ENCODE measurements around the gene PAQR9. TPM values are rescaled to one million over a fixed set of nuclear protein-coding genes. Genes with fewer than 3 reads are reported as not detected.

The PAQR9 gene
- total and polyA plus RNA-seq, 9 of the 15 experiments (the other 6 are each of a cell fraction or from before 2014, with no cell fraction given): 0.04 to 0.58 (median 0.22) TPM

DNA sequence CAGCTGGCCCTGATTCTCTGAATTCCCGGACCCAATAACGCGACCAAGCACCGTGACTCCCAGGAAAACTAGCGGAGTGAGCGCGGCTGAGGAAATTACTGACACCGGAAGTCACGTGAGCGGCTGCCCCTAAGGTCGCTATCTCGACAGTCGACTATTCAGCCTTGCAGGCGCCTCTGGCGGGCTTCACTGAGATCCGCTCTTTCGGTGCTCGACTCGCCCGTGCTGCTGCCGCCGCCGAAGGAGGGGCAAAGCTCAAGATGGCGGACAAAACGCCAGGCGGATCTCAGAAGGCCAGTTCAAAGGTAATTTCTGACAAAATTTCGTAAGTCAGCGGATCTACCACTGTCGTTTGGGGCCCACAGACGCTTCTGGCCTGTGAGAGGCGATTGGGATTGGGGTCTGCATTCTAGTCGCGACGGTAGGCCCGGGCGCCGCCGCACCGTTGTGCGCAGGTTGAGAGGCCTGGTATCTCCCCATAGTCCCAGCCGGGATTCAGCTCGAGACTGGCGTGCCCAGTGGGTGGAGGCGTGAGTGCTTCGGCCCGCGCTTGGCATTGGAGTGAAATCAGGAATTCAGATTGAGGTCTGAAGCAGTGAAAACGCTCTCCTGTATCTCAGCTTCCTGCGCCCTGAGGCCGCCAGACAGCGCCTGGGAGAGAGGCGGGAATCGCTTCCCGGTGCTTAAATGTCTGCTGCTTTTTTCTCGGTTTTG lies 38.1 kb upstream of the PAQR9 start, which contains the start of gene U2SURP (continued):
- TF ChIP-seq, protein P1, sequence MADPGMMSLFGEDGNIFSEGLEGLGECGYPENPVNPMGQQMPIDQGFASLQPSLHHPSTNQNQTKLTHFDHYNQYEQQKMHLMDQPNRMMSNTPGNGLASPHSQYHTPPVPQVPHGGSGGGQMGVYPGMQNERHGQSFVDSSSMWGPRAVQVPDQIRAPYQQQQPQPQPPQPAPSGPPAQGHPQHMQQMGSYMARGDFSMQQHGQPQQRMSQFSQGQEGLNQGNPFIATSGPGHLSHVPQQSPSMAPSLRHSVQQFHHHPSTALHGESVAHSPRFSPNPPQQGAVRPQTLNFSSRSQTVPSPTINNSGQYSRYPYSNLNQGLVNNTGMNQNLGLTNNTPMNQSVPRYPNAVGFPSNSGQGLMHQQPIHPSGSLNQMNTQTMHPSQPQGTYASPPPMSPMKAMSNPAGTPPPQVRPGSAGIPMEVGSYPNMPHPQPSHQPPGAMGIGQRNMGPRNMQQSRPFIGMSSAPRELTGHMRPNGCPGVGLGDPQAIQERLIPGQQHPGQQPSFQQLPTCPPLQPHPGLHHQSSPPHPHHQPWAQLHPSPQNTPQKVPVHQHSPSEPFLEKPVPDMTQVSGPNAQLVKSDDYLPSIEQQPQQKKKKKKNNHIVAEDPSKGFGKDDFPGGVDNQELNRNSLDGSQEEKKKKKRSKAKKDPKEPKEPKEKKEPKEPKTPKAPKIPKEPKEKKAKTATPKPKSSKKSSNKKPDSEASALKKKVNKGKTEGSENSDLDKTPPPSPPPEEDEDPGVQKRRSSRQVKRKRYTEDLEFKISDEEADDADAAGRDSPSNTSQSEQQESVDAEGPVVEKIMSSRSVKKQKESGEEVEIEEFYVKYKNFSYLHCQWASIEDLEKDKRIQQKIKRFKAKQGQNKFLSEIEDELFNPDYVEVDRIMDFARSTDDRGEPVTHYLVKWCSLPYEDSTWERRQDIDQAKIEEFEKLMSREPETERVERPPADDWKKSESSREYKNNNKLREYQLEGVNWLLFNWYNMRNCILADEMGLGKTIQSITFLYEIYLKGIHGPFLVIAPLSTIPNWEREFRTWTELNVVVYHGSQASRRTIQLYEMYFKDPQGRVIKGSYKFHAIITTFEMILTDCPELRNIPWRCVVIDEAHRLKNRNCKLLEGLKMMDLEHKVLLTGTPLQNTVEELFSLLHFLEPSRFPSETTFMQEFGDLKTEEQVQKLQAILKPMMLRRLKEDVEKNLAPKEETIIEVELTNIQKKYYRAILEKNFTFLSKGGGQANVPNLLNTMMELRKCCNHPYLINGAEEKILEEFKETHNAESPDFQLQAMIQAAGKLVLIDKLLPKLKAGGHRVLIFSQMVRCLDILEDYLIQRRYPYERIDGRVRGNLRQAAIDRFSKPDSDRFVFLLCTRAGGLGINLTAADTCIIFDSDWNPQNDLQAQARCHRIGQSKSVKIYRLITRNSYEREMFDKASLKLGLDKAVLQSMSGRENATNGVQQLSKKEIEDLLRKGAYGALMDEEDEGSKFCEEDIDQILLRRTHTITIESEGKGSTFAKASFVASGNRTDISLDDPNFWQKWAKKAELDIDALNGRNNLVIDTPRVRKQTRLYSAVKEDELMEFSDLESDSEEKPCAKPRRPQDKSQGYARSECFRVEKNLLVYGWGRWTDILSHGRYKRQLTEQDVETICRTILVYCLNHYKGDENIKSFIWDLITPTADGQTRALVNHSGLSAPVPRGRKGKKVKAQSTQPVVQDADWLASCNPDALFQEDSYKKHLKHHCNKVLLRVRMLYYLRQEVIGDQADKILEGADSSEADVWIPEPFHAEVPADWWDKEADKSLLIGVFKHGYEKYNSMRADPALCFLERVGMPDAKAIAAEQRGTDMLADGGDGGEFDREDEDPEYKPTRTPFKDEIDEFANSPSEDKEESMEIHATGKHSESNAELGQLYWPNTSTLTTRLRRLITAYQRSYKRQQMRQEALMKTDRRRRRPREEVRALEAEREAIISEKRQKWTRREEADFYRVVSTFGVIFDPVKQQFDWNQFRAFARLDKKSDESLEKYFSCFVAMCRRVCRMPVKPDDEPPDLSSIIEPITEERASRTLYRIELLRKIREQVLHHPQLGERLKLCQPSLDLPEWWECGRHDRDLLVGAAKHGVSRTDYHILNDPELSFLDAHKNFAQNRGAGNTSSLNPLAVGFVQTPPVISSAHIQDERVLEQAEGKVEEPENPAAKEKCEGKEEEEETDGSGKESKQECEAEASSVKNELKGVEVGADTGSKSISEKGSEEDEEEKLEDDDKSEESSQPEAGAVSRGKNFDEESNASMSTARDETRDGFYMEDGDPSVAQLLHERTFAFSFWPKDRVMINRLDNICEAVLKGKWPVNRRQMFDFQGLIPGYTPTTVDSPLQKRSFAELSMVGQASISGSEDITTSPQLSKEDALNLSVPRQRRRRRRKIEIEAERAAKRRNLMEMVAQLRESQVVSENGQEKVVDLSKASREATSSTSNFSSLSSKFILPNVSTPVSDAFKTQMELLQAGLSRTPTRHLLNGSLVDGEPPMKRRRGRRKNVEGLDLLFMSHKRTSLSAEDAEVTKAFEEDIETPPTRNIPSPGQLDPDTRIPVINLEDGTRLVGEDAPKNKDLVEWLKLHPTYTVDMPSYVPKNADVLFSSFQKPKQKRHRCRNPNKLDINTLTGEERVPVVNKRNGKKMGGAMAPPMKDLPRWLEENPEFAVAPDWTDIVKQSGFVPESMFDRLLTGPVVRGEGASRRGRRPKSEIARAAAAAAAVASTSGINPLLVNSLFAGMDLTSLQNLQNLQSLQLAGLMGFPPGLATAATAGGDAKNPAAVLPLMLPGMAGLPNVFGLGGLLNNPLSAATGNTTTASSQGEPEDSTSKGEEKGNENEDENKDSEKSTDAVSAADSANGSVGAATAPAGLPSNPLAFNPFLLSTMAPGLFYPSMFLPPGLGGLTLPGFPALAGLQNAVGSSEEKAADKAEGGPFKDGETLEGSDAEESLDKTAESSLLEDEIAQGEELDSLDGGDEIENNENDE (IDR thresholded peaks at IDR 0.05; ENCODE audit: low read depth, low read length): no peak
- TF ChIP-seq ZNF175 (CRISPR knock-in tag; IDR thresholded peaks at IDR 0.05; ENCODE audit: low read depth): peak; percentile 33; the same call in 1 of the 2 replicates
- TF ChIP-seq XRCC3 (IDR thresholded peaks at IDR 0.05): no peak
- TF ChIP-seq KDM2B (CRISPR knock-in tag; IDR thresholded peaks at IDR 0.05): no peak
- TF ChIP-seq ZNF586 (CRISPR knock-in tag; conservative IDR thresholded peaks at IDR 0.05): no peak
- TF ChIP-seq, protein P2, sequence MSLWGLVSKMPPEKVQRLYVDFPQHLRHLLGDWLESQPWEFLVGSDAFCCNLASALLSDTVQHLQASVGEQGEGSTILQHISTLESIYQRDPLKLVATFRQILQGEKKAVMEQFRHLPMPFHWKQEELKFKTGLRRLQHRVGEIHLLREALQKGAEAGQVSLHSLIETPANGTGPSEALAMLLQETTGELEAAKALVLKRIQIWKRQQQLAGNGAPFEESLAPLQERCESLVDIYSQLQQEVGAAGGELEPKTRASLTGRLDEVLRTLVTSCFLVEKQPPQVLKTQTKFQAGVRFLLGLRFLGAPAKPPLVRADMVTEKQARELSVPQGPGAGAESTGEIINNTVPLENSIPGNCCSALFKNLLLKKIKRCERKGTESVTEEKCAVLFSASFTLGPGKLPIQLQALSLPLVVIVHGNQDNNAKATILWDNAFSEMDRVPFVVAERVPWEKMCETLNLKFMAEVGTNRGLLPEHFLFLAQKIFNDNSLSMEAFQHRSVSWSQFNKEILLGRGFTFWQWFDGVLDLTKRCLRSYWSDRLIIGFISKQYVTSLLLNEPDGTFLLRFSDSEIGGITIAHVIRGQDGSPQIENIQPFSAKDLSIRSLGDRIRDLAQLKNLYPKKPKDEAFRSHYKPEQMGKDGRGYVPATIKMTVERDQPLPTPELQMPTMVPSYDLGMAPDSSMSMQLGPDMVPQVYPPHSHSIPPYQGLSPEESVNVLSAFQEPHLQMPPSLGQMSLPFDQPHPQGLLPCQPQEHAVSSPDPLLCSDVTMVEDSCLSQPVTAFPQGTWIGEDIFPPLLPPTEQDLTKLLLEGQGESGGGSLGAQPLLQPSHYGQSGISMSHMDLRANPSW (CRISPR knock-in tag; IDR thresholded peaks at IDR 0.05): no peak
- TF ChIP-seq, protein P3, sequence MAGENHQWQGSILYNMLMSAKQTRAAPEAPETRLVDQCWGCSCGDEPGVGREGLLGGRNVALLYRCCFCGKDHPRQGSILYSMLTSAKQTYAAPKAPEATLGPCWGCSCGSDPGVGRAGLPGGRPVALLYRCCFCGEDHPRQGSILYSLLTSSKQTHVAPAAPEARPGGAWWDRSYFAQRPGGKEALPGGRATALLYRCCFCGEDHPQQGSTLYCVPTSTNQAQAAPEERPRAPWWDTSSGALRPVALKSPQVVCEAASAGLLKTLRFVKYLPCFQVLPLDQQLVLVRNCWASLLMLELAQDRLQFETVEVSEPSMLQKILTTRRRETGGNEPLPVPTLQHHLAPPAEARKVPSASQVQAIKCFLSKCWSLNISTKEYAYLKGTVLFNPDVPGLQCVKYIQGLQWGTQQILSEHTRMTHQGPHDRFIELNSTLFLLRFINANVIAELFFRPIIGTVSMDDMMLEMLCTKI (IDR thresholded peaks at IDR 0.05; ENCODE audit: partially characterized antibody): no peak
- TF ChIP-seq, protein P4, sequence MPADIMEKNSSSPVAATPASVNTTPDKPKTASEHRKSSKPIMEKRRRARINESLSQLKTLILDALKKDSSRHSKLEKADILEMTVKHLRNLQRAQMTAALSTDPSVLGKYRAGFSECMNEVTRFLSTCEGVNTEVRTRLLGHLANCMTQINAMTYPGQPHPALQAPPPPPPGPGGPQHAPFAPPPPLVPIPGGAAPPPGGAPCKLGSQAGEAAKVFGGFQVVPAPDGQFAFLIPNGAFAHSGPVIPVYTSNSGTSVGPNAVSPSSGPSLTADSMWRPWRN (IDR thresholded peaks at IDR 0.05; ENCODE audit: low read depth): peak; percentile 27; the same call in 1 of the 2 replicates
- TF ChIP-seq POLR2G (IDR thresholded peaks at IDR 0.05; ENCODE audit: low read depth, low read length): peak; percentile 93
- TF ChIP-seq SPI1 (IDR thresholded peaks at IDR 0.05; ENCODE audit: borderline replicate concordance, low read depth, low read length): no peak

Measured in K562 (cell line).